OCI-LY7 (cell line): ENCODE results near the gene PKM. TPM values are rescaled to one million over a fixed set of nuclear protein-coding genes. Genes with fewer than 3 reads are reported as not detected.

Experiments
- BruUV-seq: library from RNA; stranded (reverse); fragments of 400-500 nt; replicated peaks from 2 replicates; lab custom pipeline; 2021; lab: Mats Ljungman, UMichigan
- CTCF ChIA-PET: fragments of 300-600 bp; sonication (Branson Sonifier 250); formaldehyde crosslinking; loops from one replicate; lab custom pipeline; 2022; ENCODE audit warnings: antibody characterized with exemption; ENCODE audit not compliant: unreplicated experiment; lab: Charles Lee
- POLR2A ChIA-PET: fragments of 300-600 bp; sonication (Branson Sonifier 250); formaldehyde crosslinking; loops from one replicate; lab custom pipeline; 2022; ENCODE audit warnings: antibody characterized with exemption; lab: Charles Lee
- DNase-seq: peaks from one replicate; pipeline ENCODE4 v3.0.0-alpha.2; 2015; ENCODE audit warnings: low spot score
- H2AFZ ChIP-seq: fragments of 200-600 bp; sonication (generic), shearing (Covaris generic); 2 replicates; pipeline ENCODE4 v1.6.1; 2014; ENCODE audit warnings: mild to moderate bottlenecking, antibody characterized with exemption, low read length, moderate library complexity
- H3K27ac ChIP-seq: fragments of 200-600 bp; sonication (generic); 2 replicates; pipeline ENCODE4 v1.5.1; 2014; ENCODE audit warnings: mixed run types, low read depth, mild to moderate bottlenecking, moderate library complexity, low read length, inconsistent platforms; ENCODE audit not compliant: poor library complexity, severe bottlenecking
- H3K36me3 ChIP-seq: fragments of 200-600 bp; sonication (generic); 2 replicates; pipeline ENCODE4 v1.6.1; 2014; ENCODE audit warnings: mild to moderate bottlenecking, antibody characterized with exemption, low read length, moderate library complexity, mixed read lengths; ENCODE audit not compliant: insufficient read depth
- H3K4me1 ChIP-seq: fragments of 200-600 bp; sonication (generic); 2 replicates; pipeline ENCODE4 v1.5.1; 2014; ENCODE audit warnings: mild to moderate bottlenecking, low read length; ENCODE audit not compliant: insufficient read depth, poor library complexity, severe bottlenecking
- H3K4me2 ChIP-seq: fragments of 200-600 bp; sonication (generic); 2 replicates; pipeline ENCODE4 v1.6.1; 2014; ENCODE audit warnings: mild to moderate bottlenecking, low read length
- H3K4me3 ChIP-seq: fragments of 200-600 bp; sonication (generic); 2 replicates; pipeline ENCODE4 v1.5.1; 2014; ENCODE audit warnings: mild to moderate bottlenecking, low read depth, low read length; ENCODE audit not compliant: poor library complexity, severe bottlenecking
- H3K79me2 ChIP-seq: fragments of 200-600 bp; sonication (generic); 2 replicates; pipeline ENCODE4 v1.6.1; 2016; ENCODE audit warnings: low read depth, mild to moderate bottlenecking, low read length, moderate library complexity, mixed read lengths; ENCODE audit not compliant: insufficient read depth
- H3K9me2 ChIP-seq: fragments of 200-600 bp; sonication (generic); 2 replicates; pipeline ENCODE4 v1.6.1; 2016; ENCODE audit warnings: mild to moderate bottlenecking, low read length, mixed read lengths; ENCODE audit not compliant: insufficient read depth
- H3K9me3 ChIP-seq: fragments of 200-600 bp; sonication (generic); 2 replicates; pipeline ENCODE4 v1.6.1; 2014; ENCODE audit warnings: mild to moderate bottlenecking, mixed run types, low read length, mixed read lengths
- H4K20me1 ChIP-seq: fragments of 200-600 bp; sonication (generic); 2 replicates; pipeline ENCODE4 v1.6.1; 2014; ENCODE audit warnings: mild to moderate bottlenecking, antibody characterized with exemption, low read length, moderate library complexity, mixed read lengths; ENCODE audit not compliant: insufficient read depth
- CTCF ChIP-seq: fragments of 200-600 bp; sonication (generic); conservative IDR thresholded peaks from 2 replicates; pipeline ENCODE4 v1.5.1; 2014; ENCODE audit warnings: mild to moderate bottlenecking, antibody characterized with exemption, low read length, moderate library complexity, mixed read lengths
- EZH2phosphoT487 ChIP-seq: fragments of 200-600 bp; sonication (generic); IDR thresholded peaks from 2 replicates; pipeline ENCODE4 v1.6.1; 2018; ENCODE audit warnings: low read depth, borderline replicate concordance, mild to moderate bottlenecking, mixed run types, antibody characterized with exemption, low read length, moderate library complexity, mixed read lengths
- intact Hi-C: fragments of 100-400 bp; cut with micrococcal nuclease; formaldehyde crosslinking; loops from one replicate; pipeline ENCODE4 v1.10.0; 2022; ENCODE audit not compliant: unreplicated experiment
- total RNA-seq, 2 experiments: library from RNA; depleted of rRNA in 1 of 2; stranded (reverse); fragments of >200 nt in 1 of 2; shearing (Covaris generic) in 1 of 2; gene quantifications; 2 replicates each; pipeline ENCODE4 v1.2.3, GENCODE V29; 2014 to 2022

Gene PKM
- total RNA-seq, 2 experiments from 2014 or later = 917 to 1,131 TPM

- H4K20me1 ChIP-seq = peaks cover 9% of the 10 kb centered on the region; the same call in 1 of the 2 replicates
- H3K4me2 ChIP-seq = no peak overlapping the region
- POLR2A ChIA-PET = no interaction called here
- H3K79me2 ChIP-seq = no peaks in the 10 kb centered on the region
- no TSS peak for BruUV-seq
- DNase-seq = no peak
- H2AFZ ChIP-seq = no peak overlapping the region
- TF ChIP-seq EZH2phosphoT487 = no peak
- no peak for TF ChIP-seq CTCF
- no peak overlapping the region for H3K27ac ChIP-seq
- H3K9me3 ChIP-seq = no peaks in the 10 kb centered on the region
- H3K9me2 ChIP-seq = no peaks in the 10 kb centered on the region
- intact Hi-C loops = loop anchor here (5.0 kb wide), 1 partner anchor 75 kb away; the partner anchor contains the start of gene PARP6
- H3K36me3 ChIP-seq = peaks cover 43% of the 10 kb centered on the region
- peaks cover 10% of the 10 kb centered on the region for H3K4me1 ChIP-seq
- H3K4me3 ChIP-seq = no peak overlapping the region
- CTCF ChIA-PET = no interaction called here
Observed at GRCh38 chr15:72197041-72197459, 33.9 kb downstream of the PKM start.

- no TSS peak for BruUV-seq
- DNase-seq = no peak
- H2AFZ ChIP-seq = no peak overlapping the region
- no peak overlapping the region for H3K4me2 ChIP-seq
- H3K9me3 ChIP-seq = no peaks in the 10 kb centered on the region
- peaks cover 4% of the 10 kb centered on the region for H3K4me1 ChIP-seq
- TF ChIP-seq CTCF (no peak), EZH2phosphoT487 (no peak)
- H3K9me2 ChIP-seq = no peaks in the 10 kb centered on the region
- H3K36me3 ChIP-seq = peaks cover 38% of the 10 kb centered on the region
- H3K79me2 ChIP-seq = no peaks in the 10 kb centered on the region
- CTCF ChIA-PET = no interaction called here
- peaks cover 4% of the 10 kb centered on the region; the same call in 1 of the 2 replicates for H4K20me1 ChIP-seq
- intact Hi-C loops = loop anchor here (5.0 kb wide), 1 partner anchor 76 kb away; the partner anchor contains the start of gene PARP6
- no peak overlapping the region for H3K27ac ChIP-seq
- POLR2A ChIA-PET = no interaction called here
- H3K4me3 ChIP-seq = no peak overlapping the region
Observed at GRCh38 chr15:72196409-72197040, 34.5 kb downstream of the PKM start.

- peaks cover 24% of the 10 kb centered on the region for H3K36me3 ChIP-seq
- H3K9me3 ChIP-seq = no peaks in the 10 kb centered on the region
- no peak overlapping the region for H3K4me2 ChIP-seq
- H3K4me1 ChIP-seq = no peaks in the 10 kb centered on the region
- H3K4me3 ChIP-seq = no peak overlapping the region
- no peak overlapping the region for H3K27ac ChIP-seq
- POLR2A ChIA-PET = interaction anchor here (0.6 to 1.1 kb wide), 2 partner anchors 19 to 160 kb away, joined by 3 to 5 read pairs; no protein-coding TSS in a partner anchor
- H3K9me2 ChIP-seq = no peaks in the 10 kb centered on the region
- CTCF ChIA-PET = interaction anchor here (0.7 kb wide), 1 partner anchor 54 kb away, joined by 3 read pairs; no protein-coding TSS in a partner anchor
- H4K20me1 ChIP-seq = peaks cover 4% of the 10 kb centered on the region; the same call in 1 of the 2 replicates
- TF ChIP-seq EZH2phosphoT487 (no peak), CTCF (no peak)
- DNase-seq = no peak
- intact Hi-C loops = loop anchor here (5.0 kb wide), 1 partner anchor 77 kb away; the partner anchor contains the start of gene PARP6
- no peaks in the 10 kb centered on the region for H3K79me2 ChIP-seq
- no TSS peak for BruUV-seq
- no peak overlapping the region for H2AFZ ChIP-seq
Observed at GRCh38 chr15:72195101-72195511, 35.9 kb downstream of the PKM start.
